A673 (cell line): ENCODE data around the gene BCL3.

Experiments used
- CTCF ChIP-seq: fragments of 300-800, 200-600 bp; sonication (generic); conservative IDR thresholded peaks from 2 replicates; pipeline ENCODE4 v1.5.1; 2017; ENCODE audit warnings: low read depth, mild to moderate bottlenecking, antibody characterized with exemption, low read length, moderate library complexity, mixed read lengths
- EZH2 ChIP-seq: fragments of 200-600 bp; sonication (generic); IDR thresholded peaks from 2 replicates; pipeline ENCODE4 v1.6.1; 2017; ENCODE audit warnings: borderline replicate concordance, low read depth, mild to moderate bottlenecking, mixed read lengths, antibody characterized with exemption, low read length; ENCODE audit not compliant: poor library complexity, severe bottlenecking

DNA sequence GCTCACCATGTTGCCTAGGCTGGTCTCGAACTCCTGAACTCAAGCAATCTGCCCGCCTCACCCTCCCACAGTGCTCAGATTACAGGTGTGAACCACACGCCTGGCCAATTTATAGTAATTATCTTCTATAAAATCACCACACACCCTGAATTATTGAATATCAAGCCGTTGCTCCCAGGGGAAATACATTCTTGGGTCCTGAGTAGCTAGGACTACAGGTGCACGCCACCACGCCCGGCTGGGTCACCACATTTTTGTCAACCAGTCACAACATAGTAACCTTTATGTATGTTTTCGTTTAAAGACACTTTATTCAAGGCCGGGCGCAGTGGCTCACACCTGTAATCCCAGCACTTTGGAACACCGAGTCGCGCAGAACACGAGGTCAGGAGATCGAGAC, 37.5 kb downstream of the BCL3 start:
- TF ChIP-seq CTCF: no peak
- TF ChIP-seq EZH2: no peak
